ENCODE data around the gene VAC14.

DNA sequence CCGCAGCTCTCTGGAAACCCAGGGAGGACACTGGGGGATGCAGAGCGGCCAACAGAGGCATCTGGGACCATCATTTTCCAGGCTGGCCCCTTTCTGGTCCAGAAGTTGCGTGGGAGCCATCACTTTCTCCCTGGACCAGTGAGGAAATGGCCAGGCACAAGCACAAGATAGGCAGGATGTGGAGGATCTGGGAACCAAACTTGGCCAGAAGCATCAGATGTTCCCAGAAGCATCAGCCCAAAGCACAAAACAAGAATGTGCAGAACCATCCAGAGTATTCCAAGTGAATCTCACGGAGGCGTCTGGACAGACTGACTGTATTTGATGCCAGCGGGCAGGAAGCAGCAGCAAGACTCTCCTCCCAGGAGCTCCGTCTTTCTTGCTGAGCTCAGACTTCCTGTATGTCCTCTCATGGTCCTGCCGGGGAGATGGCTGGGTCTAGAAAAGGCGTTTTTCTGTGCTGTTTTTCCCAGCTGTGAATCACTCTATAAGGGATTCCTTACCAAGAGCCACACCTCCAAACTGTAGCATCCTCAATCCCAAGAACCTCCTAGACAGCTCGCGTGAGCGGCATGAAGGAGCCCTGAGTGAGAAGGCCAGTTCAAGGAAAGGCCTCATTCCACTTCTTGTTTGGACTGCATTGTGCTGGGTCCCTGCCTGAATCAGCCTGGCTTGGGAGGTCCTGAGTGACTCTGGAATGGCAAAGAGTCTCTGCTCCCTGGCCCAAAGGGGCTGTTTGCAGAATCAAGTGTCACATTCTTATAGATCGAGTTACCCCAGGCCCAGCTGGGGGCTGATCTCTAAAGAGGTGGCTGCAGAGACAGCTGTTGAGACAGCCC, 65.6 kb downstream of the VAC14 start:
- TF ChIP-seq, protein P1, sequence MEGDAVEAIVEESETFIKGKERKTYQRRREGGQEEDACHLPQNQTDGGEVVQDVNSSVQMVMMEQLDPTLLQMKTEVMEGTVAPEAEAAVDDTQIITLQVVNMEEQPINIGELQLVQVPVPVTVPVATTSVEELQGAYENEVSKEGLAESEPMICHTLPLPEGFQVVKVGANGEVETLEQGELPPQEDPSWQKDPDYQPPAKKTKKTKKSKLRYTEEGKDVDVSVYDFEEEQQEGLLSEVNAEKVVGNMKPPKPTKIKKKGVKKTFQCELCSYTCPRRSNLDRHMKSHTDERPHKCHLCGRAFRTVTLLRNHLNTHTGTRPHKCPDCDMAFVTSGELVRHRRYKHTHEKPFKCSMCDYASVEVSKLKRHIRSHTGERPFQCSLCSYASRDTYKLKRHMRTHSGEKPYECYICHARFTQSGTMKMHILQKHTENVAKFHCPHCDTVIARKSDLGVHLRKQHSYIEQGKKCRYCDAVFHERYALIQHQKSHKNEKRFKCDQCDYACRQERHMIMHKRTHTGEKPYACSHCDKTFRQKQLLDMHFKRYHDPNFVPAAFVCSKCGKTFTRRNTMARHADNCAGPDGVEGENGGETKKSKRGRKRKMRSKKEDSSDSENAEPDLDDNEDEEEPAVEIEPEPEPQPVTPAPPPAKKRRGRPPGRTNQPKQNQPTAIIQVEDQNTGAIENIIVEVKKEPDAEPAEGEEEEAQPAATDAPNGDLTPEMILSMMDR (IDR thresholded peaks at IDR 0.05): no peak
- no peak for TF ChIP-seq POLR2A (IDR thresholded peaks at IDR 0.05)
